Calu3 (cell line): ENCODE data around the gene MYH9. TPM values are rescaled to one million over a fixed set of nuclear protein-coding genes. Genes with fewer than 3 reads are reported as not detected.
A peak's percentile ranks its signal among the peaks of the same experiment; 100 is the strongest.

ENCODE experiments used
- BruUV-seq: library from RNA; stranded (reverse); fragments of 400-500 nt; replicated peaks from 2 replicates; lab custom pipeline; 2021; lab: Mats Ljungman, UMichigan
- CTCF ChIA-PET: fragments of 300-600 bp; sonication (Branson Sonifier 250); formaldehyde crosslinking; loops from one replicate; lab custom pipeline; 2022; ENCODE audit warnings: antibody characterized with exemption; lab: Charles Lee
- DNase-seq: peaks from one replicate; pipeline ENCODE4 v3.0.0; 2022
- H3K27ac Mint-ChIP-seq: one replicate; pipeline ENCODE4 v1.8.0; 2022; ENCODE audit warnings: mixed read lengths; ENCODE audit not compliant: unreplicated experiment
- H3K27me3 Mint-ChIP-seq: one replicate; pipeline ENCODE4 v1.8.0; 2022; ENCODE audit warnings: mixed read lengths; ENCODE audit not compliant: unreplicated experiment
- H3K36me3 Mint-ChIP-seq: one replicate; pipeline ENCODE4 v1.8.0; 2022; ENCODE audit warnings: mild to moderate bottlenecking, moderate library complexity, mixed read lengths; ENCODE audit not compliant: insufficient read depth, unreplicated experiment
- H3K4me1 Mint-ChIP-seq: one replicate; pipeline ENCODE4 v1.8.0; 2022; ENCODE audit warnings: mild to moderate bottlenecking, low read depth, mixed read lengths; ENCODE audit not compliant: unreplicated experiment
- H3K4me3 Mint-ChIP-seq: one replicate; pipeline ENCODE4 v1.8.0; 2022; ENCODE audit warnings: mild to moderate bottlenecking, low read depth, moderate library complexity, mixed read lengths; ENCODE audit not compliant: unreplicated experiment
- H3K9me3 Mint-ChIP-seq: one replicate; pipeline ENCODE4 v1.8.0; 2022; ENCODE audit warnings: low read depth, mixed read lengths; ENCODE audit not compliant: unreplicated experiment
- CTCF ChIP-seq: fragments of 200-600 bp; IDR thresholded peaks from one replicate; pipeline ENCODE4 v1.8.0; 2022; ENCODE audit warnings: antibody characterized with exemption; ENCODE audit not compliant: unreplicated experiment
- intact Hi-C: fragments of 100-400 bp; cut with micrococcal nuclease; formaldehyde crosslinking; loops from one replicate; pipeline ENCODE4 v1.10.0; 2022; ENCODE audit not compliant: unreplicated experiment
- total RNA-seq: library from RNA; stranded (reverse); gene quantifications from 2 replicates; pipeline ENCODE4 v1.2.3, GENCODE V29; 2022

The MYH9 gene
- total RNA-seq, 1 experiment from 2014 or later, result 606 TPM

- CTCF ChIA-PET, result interaction anchor here (1.4 kb wide), 1 partner anchor 92 kb away, joined by 4 read pairs; no protein-coding TSS in a partner anchor
- intact Hi-C loops, result no loop called here
- Mint-ChIP-seq H3K27me3 (no peaks in the 10 kb centered on the region), H3K4me3 (peak overlapping the region; percentile 5), H3K36me3 (peaks cover 78% of the 10 kb centered on the region), H3K4me1 (peaks cover 65% of the 10 kb centered on the region), H3K9me3 (no peaks in the 10 kb centered on the region), H3K27ac (peak overlapping the region; percentile 39)
- DNase-seq, result no peak
- no peak for TF ChIP-seq CTCF
- no TSS peak for BruUV-seq
Measured at GRCh38 chr22:36378869-36379217, 8.9 kb downstream of the MYH9 start.

GRCh38 chr22:36378080-36378868, 9.5 kb downstream of the MYH9 start:
- Mint-ChIP-seq H3K27me3 (no peaks in the 10 kb centered on the region), H3K27ac (peak overlapping the region; percentile 39), H3K4me1 (peaks cover 66% of the 10 kb centered on the region), H3K4me3 (peak overlapping the region; percentile 5), H3K36me3 (peaks cover 78% of the 10 kb centered on the region), H3K9me3 (no peaks in the 10 kb centered on the region)
- CTCF ChIA-PET, result no interaction called here
- intact Hi-C loops, result no loop called here
- TF ChIP-seq CTCF, result no peak
- no peak for DNase-seq
- BruUV-seq, result no TSS peak

- peak overlapping the region; percentile 50 for H3K27ac Mint-ChIP-seq
- intact Hi-C loops, result no loop called here
Measured at GRCh38 chr22:36377022-36377631, 10.6 kb downstream of the MYH9 start.

GRCh38 chr22:36376265-36376664, 11.5 kb downstream of the MYH9 start:
- TF ChIP-seq CTCF, result no peak
- Mint-ChIP-seq H3K27me3 (no peaks in the 10 kb centered on the region), H3K36me3 (peaks cover 84% of the 10 kb centered on the region), H3K4me1 (peaks cover 81% of the 10 kb centered on the region), H3K4me3 (no peak overlapping the region), H3K9me3 (no peaks in the 10 kb centered on the region), H3K27ac (no peak overlapping the region)
- no peak for DNase-seq
- intact Hi-C loops, result no loop called here
- CTCF ChIA-PET, result interaction anchor here (1.8 to 2.5 kb wide), 2 partner anchors 9 to 44 kb away, joined by 5 to 9 read pairs; no protein-coding TSS in a partner anchor
- BruUV-seq, result no TSS peak

More at GRCh38 chr22:36377022-36377631, 10.6 kb downstream of the MYH9 start:
- no peak for TF ChIP-seq CTCF
- peaks cover 72% of the 10 kb centered on the region for H3K4me1 Mint-ChIP-seq
- DNase-seq, result no peak
- H3K36me3 Mint-ChIP-seq, result peaks cover 84% of the 10 kb centered on the region
- no peaks in the 10 kb centered on the region for H3K27me3 Mint-ChIP-seq
- no TSS peak for BruUV-seq
- CTCF ChIA-PET, result interaction anchor here (0.7 kb wide), 1 partner anchor 78 kb away, joined by 3 read pairs; no protein-coding TSS in a partner anchor
- H3K9me3 Mint-ChIP-seq, result no peaks in the 10 kb centered on the region
- no peak overlapping the region for H3K4me3 Mint-ChIP-seq
